MCF 10A (cell line): Measurements from ENCODE around the gene CBX6. TPM values are rescaled to one million over a fixed set of nuclear protein-coding genes. Genes with fewer than 3 reads are reported as not detected.
"Not testable (repeated sequence)": the region's sequence is repeated elsewhere in the genome, so short reads cannot be mapped to it uniquely, and the experiment has no call there.

ENCODE experiments used
- BruUV-seq: library from RNA; stranded (reverse); fragments of 400-500 nt; replicated peaks from 2 replicates; lab custom pipeline; 2021; lab: Mats Ljungman, UMichigan
- CTCF ChIA-PET: fragments of 300-600 bp; sonication (Branson Sonifier 250); formaldehyde crosslinking; extraction: SDS; loops from one replicate; lab custom pipeline; 2021; ENCODE audit warnings: antibody characterized with exemption, inconsistent platforms; lab: Yijun Ruan, JAX
- POLR2A ChIA-PET: fragments of 300-600, 350-650 bp; sonication (Branson Sonifier 250); formaldehyde crosslinking; extraction: SDS; loops from one replicate; lab custom pipeline; 2020; ENCODE audit warnings: antibody characterized with exemption, inconsistent platforms; lab: Yijun Ruan, JAX
- DNase-seq: peaks from one replicate; pipeline ENCODE4 v3.0.0-alpha.2; 2018; ENCODE audit not compliant: unreplicated experiment
- H3K27ac Mint-ChIP-seq: one replicate; pipeline ENCODE4 v1.8.0; 2022; ENCODE audit warnings: mild to moderate bottlenecking, low read depth, mixed read lengths; ENCODE audit not compliant: unreplicated experiment
- H3K27me3 Mint-ChIP-seq: one replicate; pipeline ENCODE4 v1.8.0; 2022; ENCODE audit warnings: mixed read lengths; ENCODE audit not compliant: insufficient read depth, unreplicated experiment
- H3K36me3 Mint-ChIP-seq: one replicate; pipeline ENCODE4 v1.8.0; 2022; ENCODE audit warnings: mild to moderate bottlenecking, moderate library complexity, mixed read lengths; ENCODE audit not compliant: insufficient read depth, unreplicated experiment
- H3K4me1 Mint-ChIP-seq: one replicate; pipeline ENCODE4 v1.8.0; 2022; ENCODE audit warnings: mixed read lengths; ENCODE audit not compliant: insufficient read depth, unreplicated experiment
- H3K4me3 Mint-ChIP-seq: one replicate; pipeline ENCODE4 v1.8.0; 2022; ENCODE audit warnings: mild to moderate bottlenecking, moderate library complexity, mixed read lengths; ENCODE audit not compliant: unreplicated experiment
- H3K9me3 Mint-ChIP-seq: one replicate; pipeline ENCODE4 v1.8.0; 2022; ENCODE audit warnings: mixed read lengths; ENCODE audit not compliant: unreplicated experiment
- CTCF ChIP-seq: fragments of 200-600 bp; IDR thresholded peaks from one replicate; pipeline ENCODE4 v1.8.0; 2022; ENCODE audit warnings: antibody characterized with exemption, mild to moderate bottlenecking; ENCODE audit not compliant: unreplicated experiment
- intact Hi-C: fragments of 100-400 bp; cut with micrococcal nuclease; formaldehyde crosslinking; loops from 2 replicates; pipeline ENCODE4 v1.14.1; 2022
- total RNA-seq: library from RNA; stranded (reverse); gene quantifications from 2 replicates; pipeline ENCODE4 v1.2.3, GENCODE V29; 2022

Gene CBX6
- total RNA-seq, 1 experiment from 2014 or later = 22.9 TPM

DNA sequence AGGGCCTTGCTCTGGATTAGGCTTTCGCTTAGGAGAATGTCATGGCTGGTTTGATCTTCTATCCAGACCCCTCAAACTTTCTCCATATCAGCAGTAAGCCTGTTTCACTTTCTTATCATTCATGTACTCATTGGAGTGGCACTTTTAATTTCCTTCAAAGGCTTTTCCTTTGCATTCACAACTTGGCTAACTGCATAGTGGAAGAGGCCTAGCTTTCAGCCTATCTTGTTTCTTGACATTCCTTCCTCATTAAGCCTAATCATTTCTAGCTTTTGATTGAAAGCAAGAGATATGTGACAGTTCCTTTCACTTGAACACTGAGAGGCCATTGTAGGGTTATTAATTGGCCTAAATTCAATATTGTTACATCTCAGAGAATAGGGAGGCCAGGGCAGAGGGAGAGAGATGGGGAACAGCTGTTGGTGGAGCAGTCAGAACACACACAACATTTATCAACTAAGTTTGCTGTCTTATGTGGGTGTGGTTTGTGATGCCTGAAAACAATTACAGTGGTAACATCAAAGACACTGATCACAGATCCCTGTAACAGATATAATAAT, 47.7 kb upstream of the CBX6 start:
- TF ChIP-seq CTCF = no peak
- Mint-ChIP-seq H3K27ac (no peak overlapping the region), H3K27me3 (peaks cover 51% of the 10 kb centered on the region), H3K9me3 (no peaks in the 10 kb centered on the region), H3K36me3 (no peaks in the 10 kb centered on the region), H3K4me3 (no peak overlapping the region), H3K4me1 (peaks cover 13% of the 10 kb centered on the region)
- no TSS peak for BruUV-seq
- intact Hi-C loops = loop anchor here (5.0 kb wide), 1 partner anchor 47 kb away; the partner anchor contains the start of gene CBX6
- POLR2A ChIA-PET = interaction anchor here (1.1 kb wide), 1 partner anchor 50 kb away, joined by 3 read pairs; no protein-coding TSS in a partner anchor
- CTCF ChIA-PET = no interaction called here
- no peak for DNase-seq

DNA sequence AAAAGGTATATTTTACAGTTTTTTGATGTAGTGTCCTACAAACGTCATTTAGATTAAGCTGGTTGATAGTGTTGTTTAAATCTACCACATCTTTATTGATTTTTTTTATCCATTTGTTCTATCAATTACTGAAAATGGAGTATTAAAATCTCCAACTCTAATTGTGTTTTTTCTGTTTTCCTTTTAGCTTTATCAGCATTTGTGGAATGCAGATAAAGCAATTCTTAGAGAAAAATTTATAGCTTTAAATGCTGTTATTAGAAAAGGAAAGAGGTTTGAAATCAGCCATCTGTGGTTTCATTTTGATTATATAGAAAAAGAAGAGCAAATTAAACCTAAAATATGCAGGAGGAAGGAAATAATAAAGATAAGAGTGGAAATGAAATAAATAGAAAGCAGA, 39.4 kb upstream of the CBX6 start:
- intact Hi-C loops = no loop called here
- no peak overlapping the region for H3K27ac Mint-ChIP-seq
- no peaks in the 10 kb centered on the region for H3K4me1 Mint-ChIP-seq
- DNase-seq = no peak
- H3K27me3 Mint-ChIP-seq = peaks cover 79% of the 10 kb centered on the region
- no peak overlapping the region for H3K4me3 Mint-ChIP-seq
- POLR2A ChIA-PET = interaction anchor here (0.6 kb wide), 1 partner anchor 947 kb away, joined by 3 read pairs; no protein-coding TSS in a partner anchor
- H3K9me3 Mint-ChIP-seq = no peaks in the 10 kb centered on the region
- no peak for TF ChIP-seq CTCF
- BruUV-seq = no TSS peak
- H3K36me3 Mint-ChIP-seq = no peaks in the 10 kb centered on the region
- CTCF ChIA-PET = interaction anchor here (0.7 to 1.6 kb wide), 2 partner anchors 27 to 41 kb away, joined by 3 to 4 read pairs; no protein-coding TSS in a partner anchor

- BruUV-seq = no TSS peak
- no peak for TF ChIP-seq CTCF
- no peaks in the 10 kb centered on the region for H3K36me3 Mint-ChIP-seq
- no peak for DNase-seq
- no peak overlapping the region for H3K27ac Mint-ChIP-seq
- H3K4me3 Mint-ChIP-seq = no peak overlapping the region
- ChIA-PET CTCF (no interaction called here), POLR2A (no interaction called here)
- H3K27me3 Mint-ChIP-seq = peaks cover 65% of the 10 kb centered on the region
- no peaks in the 10 kb centered on the region for H3K4me1 Mint-ChIP-seq
- H3K9me3 Mint-ChIP-seq = no peaks in the 10 kb centered on the region
- intact Hi-C loops = no loop called here
Measured at GRCh38 chr22:38907767-38908166, 35.8 kb upstream of the CBX6 start.

GRCh38 chr22:38906052-38906451, 34.0 kb upstream of the CBX6 start:
- peaks cover 61% of the 10 kb centered on the region for H3K27me3 Mint-ChIP-seq
- BruUV-seq = no TSS peak
- intact Hi-C loops = no loop called here
- no peak overlapping the region for H3K27ac Mint-ChIP-seq
- POLR2A ChIA-PET = interaction anchor here (0.6 kb wide), 1 partner anchor 15 kb away, joined by 3 read pairs; no protein-coding TSS in a partner anchor
- DNase-seq = no peak
- no peak overlapping the region for H3K4me3 Mint-ChIP-seq
- no peaks in the 10 kb centered on the region for H3K9me3 Mint-ChIP-seq
- no peak for TF ChIP-seq CTCF
- CTCF ChIA-PET = interaction anchor here (0.9 kb wide), 1 partner anchor 24 kb away, joined by 4 read pairs; no protein-coding TSS in a partner anchor
- H3K36me3 Mint-ChIP-seq = no peaks in the 10 kb centered on the region
- H3K4me1 Mint-ChIP-seq = no peaks in the 10 kb centered on the region

GRCh38 chr22:38904052-38904617, 32.1 kb upstream of the CBX6 start:
- H3K36me3 Mint-ChIP-seq, H3K27ac Mint-ChIP-seq, H3K4me3 Mint-ChIP-seq, DNase-seq, intact Hi-C loops, BruUV-seq, POLR2A ChIA-PET, H3K4me1 Mint-ChIP-seq, H3K9me3 Mint-ChIP-seq: not testable (repeated sequence)
- H3K27me3 Mint-ChIP-seq = peaks cover 49% of the 10 kb centered on the region
- CTCF ChIA-PET = interaction anchor here (0.8 kb wide), 1 partner anchor 135 kb away, joined by 3 read pairs; no protein-coding TSS in a partner anchor
